ENCODE results near the gene TUT1. TPM values are rescaled to one million over a fixed set of nuclear protein-coding genes. Genes with fewer than 3 reads are reported as not detected.
A peak's percentile ranks its signal among the peaks of the same experiment; 100 is the strongest.

Gene TUT1
- total RNA-seq, 1 experiment from 2014 or later: 14.2 TPM

- in situ Hi-C loops (cut with HindIII; ENCODE audit: low pct_unique_long_range_greater_than_20kb, low sequenced_read_pairs): no loop called here
- no peak for DNase-seq (ENCODE audit: low read depth)
These were observed 14.6 kb upstream of the TUT1 start for GRCh38 chr11:62605902-62606301.

GRCh38 chr11:62605467-62605866 lies 14.1 kb upstream of the TUT1 start:
- in situ Hi-C loops (cut with HindIII; ENCODE audit: low pct_unique_long_range_greater_than_20kb, low sequenced_read_pairs): no loop called here
- no peak for DNase-seq (ENCODE audit: low read depth)

GRCh38 chr11:62604460-62605120 lies 13.3 kb upstream of the TUT1 start:
- in situ Hi-C loops (cut with HindIII; ENCODE audit: low pct_unique_long_range_greater_than_20kb, low sequenced_read_pairs): no loop called here
- no peak for DNase-seq (ENCODE audit: low read depth)

GRCh38 chr11:62603776-62604299 lies 12.5 kb upstream of the TUT1 start:
- no peak for DNase-seq (ENCODE audit: low read depth)
- in situ Hi-C loops (cut with HindIII; ENCODE audit: low pct_unique_long_range_greater_than_20kb, low sequenced_read_pairs): no loop called here

GRCh38 chr11:62603072-62603408 lies 11.7 kb upstream of the TUT1 start:
- in situ Hi-C loops (cut with HindIII; ENCODE audit: low pct_unique_long_range_greater_than_20kb, low sequenced_read_pairs): no loop called here
- no peak for DNase-seq (ENCODE audit: low read depth)

- DNase-seq (ENCODE audit: low read depth): no peak
- in situ Hi-C loops (cut with HindIII; ENCODE audit: low pct_unique_long_range_greater_than_20kb, low sequenced_read_pairs): no loop called here
These were observed 11.1 kb upstream of the TUT1 start for GRCh38 chr11:62602141-62603071.

- DNase-seq (ENCODE audit: low read depth): peak; percentile 97
- in situ Hi-C loops (cut with HindIII; ENCODE audit: low pct_unique_long_range_greater_than_20kb, low sequenced_read_pairs): no loop called here
These were observed 10.2 kb upstream of the TUT1 start, which contains the start of gene MTA2 for GRCh38 chr11:62601372-62602140. Gene MTA2, minus strand, starts transcription at chr11:62601865. Its CDS starts 415 bp downstream, at chr11:62601450.

- in situ Hi-C loops (cut with HindIII; ENCODE audit: low pct_unique_long_range_greater_than_20kb, low sequenced_read_pairs): no loop called here
- DNase-seq (ENCODE audit: low read depth): no peak
These were observed 9.7 kb upstream of the TUT1 start for GRCh38 chr11:62601122-62601371.

GRCh38 chr11:62600367-62601121 lies 9.2 kb upstream of the TUT1 start:
- in situ Hi-C loops (cut with HindIII; ENCODE audit: low pct_unique_long_range_greater_than_20kb, low sequenced_read_pairs): no loop called here
- no peak for DNase-seq (ENCODE audit: low read depth)

GRCh38 chr11:62599901-62600300 lies 8.6 kb upstream of the TUT1 start:
- DNase-seq (ENCODE audit: low read depth): no peak
- in situ Hi-C loops (cut with HindIII; ENCODE audit: low pct_unique_long_range_greater_than_20kb, low sequenced_read_pairs): no loop called here

GRCh38 chr11:62599069-62599696 lies 7.9 kb upstream of the TUT1 start:
- DNase-seq (ENCODE audit: low read depth): peak; percentile 97
- in situ Hi-C loops (cut with HindIII; ENCODE audit: low pct_unique_long_range_greater_than_20kb, low sequenced_read_pairs): no loop called here

GRCh38 chr11:62595124-62595523 lies 3.8 kb upstream of the TUT1 start:
- no peak for DNase-seq (ENCODE audit: low read depth)
- in situ Hi-C loops (cut with HindIII; ENCODE audit: low pct_unique_long_range_greater_than_20kb, low sequenced_read_pairs): no loop called here

GRCh38 chr11:62593434-62594044 lies 2.2 kb upstream of the TUT1 start:
- no peak for DNase-seq (ENCODE audit: low read depth)
- in situ Hi-C loops (cut with HindIII; ENCODE audit: low pct_unique_long_range_greater_than_20kb, low sequenced_read_pairs): no loop called here

GRCh38 chr11:62592989-62593421 lies 1.7 kb upstream of the TUT1 start:
- in situ Hi-C loops (cut with HindIII; ENCODE audit: low pct_unique_long_range_greater_than_20kb, low sequenced_read_pairs): no loop called here

GRCh38 chr11:62592146-62592815 lies 958 bp upstream of the TUT1 start:
- in situ Hi-C loops (cut with HindIII; ENCODE audit: low pct_unique_long_range_greater_than_20kb, low sequenced_read_pairs): no loop called here
- DNase-seq (ENCODE audit: low read depth): no peak

More at GRCh38 chr11:62592989-62593421, 1.7 kb upstream of the TUT1 start:
- DNase-seq (ENCODE audit: low read depth): no peak

GRCh38 chr11:62588966-62589637 lies 2.2 kb downstream of the TUT1 start:
- DNase-seq (ENCODE audit: low read depth): peak; percentile 62
- in situ Hi-C loops (cut with HindIII; ENCODE audit: low pct_unique_long_range_greater_than_20kb, low sequenced_read_pairs): no loop called here

Measured in Caki2 (cell line).